ENCODE results near the gene CCDC88A.
A peak's percentile ranks its signal among the peaks of the same experiment; 100 is the strongest.
"Not testable (repeated sequence)": the region's sequence is repeated elsewhere in the genome, so short reads cannot be mapped to it uniquely, and the experiment has no call there.

The CCDC88A gene, protein sequence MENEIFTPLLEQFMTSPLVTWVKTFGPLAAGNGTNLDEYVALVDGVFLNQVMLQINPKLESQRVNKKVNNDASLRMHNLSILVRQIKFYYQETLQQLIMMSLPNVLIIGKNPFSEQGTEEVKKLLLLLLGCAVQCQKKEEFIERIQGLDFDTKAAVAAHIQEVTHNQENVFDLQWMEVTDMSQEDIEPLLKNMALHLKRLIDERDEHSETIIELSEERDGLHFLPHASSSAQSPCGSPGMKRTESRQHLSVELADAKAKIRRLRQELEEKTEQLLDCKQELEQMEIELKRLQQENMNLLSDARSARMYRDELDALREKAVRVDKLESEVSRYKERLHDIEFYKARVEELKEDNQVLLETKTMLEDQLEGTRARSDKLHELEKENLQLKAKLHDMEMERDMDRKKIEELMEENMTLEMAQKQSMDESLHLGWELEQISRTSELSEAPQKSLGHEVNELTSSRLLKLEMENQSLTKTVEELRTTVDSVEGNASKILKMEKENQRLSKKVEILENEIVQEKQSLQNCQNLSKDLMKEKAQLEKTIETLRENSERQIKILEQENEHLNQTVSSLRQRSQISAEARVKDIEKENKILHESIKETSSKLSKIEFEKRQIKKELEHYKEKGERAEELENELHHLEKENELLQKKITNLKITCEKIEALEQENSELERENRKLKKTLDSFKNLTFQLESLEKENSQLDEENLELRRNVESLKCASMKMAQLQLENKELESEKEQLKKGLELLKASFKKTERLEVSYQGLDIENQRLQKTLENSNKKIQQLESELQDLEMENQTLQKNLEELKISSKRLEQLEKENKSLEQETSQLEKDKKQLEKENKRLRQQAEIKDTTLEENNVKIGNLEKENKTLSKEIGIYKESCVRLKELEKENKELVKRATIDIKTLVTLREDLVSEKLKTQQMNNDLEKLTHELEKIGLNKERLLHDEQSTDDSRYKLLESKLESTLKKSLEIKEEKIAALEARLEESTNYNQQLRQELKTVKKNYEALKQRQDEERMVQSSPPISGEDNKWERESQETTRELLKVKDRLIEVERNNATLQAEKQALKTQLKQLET (N-terminal part only)

GRCh38 chr2:55419679-55420438 is at the start of gene CCDC88A:
CCDC88A (minus strand) TSS chr2:55419856; CDS start chr2:55419079, 777 bp downstream.
- no peak for FAIRE-seq

GRCh38 chr2:55461679-55462078 is 42.0 kb upstream of the CCDC88A start:
- FAIRE-seq: no peak

DNA sequence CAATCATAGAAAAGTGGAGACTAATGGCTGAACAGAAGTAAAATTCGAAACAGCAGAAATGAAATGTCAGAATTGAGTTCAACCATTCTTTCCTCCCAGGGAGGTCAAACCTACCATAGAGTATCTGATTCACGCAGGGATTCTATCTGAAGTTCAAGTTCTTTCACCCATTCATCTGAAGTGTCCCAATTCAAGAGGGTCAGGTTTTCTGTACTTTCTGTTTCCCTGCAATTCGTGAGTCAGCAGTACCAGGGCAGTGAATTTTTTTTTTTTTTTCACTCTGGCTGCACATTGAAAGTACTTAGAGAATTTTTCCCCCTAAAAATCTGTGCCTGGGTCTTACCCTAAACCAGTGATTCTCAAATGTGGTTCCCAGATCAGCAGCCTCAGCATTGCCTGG is 40.9 kb upstream of the CCDC88A start:
- FAIRE-seq: no peak

- no peak for FAIRE-seq
Observed at GRCh38 chr2:55459714-55460274, 40.1 kb upstream of the CCDC88A start.

DNA sequence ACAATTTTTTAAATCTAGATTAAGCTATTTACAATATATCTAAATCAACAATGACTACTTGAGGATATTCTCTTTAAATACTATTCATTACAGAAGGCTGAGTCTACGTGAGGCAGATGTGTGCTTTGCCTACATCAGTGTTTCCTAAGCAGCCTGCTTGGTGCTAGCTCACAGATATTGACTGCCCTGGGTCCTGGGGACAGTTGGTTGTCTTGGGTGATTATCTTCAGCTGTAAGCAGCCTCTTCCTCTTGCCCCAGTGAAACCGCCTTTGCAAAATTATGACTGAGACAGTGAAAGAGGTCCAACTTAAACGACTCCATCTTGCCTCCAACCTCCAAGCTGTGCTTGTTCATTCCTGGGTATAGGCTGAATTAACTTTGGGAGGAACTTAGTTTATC is 39.6 kb upstream of the CCDC88A start:
- FAIRE-seq: no peak

DNA sequence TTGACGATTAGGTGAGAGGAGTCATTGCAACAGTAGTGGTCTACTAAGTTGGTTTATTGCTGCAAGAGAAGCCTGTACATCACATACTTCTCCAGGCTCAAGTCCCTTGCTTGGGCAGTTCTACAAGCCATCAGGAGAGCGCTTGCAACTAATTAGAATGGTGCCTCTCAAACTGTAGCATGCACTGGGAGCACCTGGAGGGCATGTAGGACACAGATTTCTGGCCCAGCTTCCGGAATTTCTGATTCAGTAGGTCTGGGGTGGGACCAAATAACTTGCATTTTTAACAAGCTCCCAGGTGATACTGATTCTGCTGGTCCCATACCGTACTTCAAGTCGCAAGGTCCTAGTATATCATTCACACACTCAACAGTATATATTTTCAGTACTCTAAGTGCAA is 34.5 kb upstream of the CCDC88A start:
- FAIRE-seq: no peak

- no peak for FAIRE-seq
Observed at GRCh38 chr2:55452879-55453278, 33.2 kb upstream of the CCDC88A start.

GRCh38 chr2:55451699-55452098 is 32.0 kb upstream of the CCDC88A start:
- no peak for FAIRE-seq

DNA sequence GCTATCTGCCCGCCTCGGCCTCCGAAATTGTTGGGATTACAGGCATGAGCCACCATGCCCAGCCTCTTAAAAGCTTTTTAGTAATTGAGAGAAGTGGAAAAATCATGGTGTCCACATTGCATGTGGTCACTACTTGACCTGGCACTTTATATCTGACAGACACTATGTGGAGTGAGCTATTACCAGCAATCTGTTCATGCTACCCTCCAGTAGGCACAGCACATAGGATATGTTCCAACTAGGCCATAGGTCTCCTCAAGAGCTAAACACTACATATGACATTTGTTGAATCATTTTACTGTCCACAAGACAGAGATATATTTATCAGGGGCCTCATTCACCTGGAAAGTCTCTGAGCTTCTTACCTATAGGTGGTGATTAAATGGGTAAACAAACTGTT is 30.4 kb upstream of the CCDC88A start:
- not testable (repeated sequence) for FAIRE-seq

- FAIRE-seq: not testable (repeated sequence)
Observed at GRCh38 chr2:55442045-55442760, 22.5 kb upstream of the CCDC88A start.

DNA sequence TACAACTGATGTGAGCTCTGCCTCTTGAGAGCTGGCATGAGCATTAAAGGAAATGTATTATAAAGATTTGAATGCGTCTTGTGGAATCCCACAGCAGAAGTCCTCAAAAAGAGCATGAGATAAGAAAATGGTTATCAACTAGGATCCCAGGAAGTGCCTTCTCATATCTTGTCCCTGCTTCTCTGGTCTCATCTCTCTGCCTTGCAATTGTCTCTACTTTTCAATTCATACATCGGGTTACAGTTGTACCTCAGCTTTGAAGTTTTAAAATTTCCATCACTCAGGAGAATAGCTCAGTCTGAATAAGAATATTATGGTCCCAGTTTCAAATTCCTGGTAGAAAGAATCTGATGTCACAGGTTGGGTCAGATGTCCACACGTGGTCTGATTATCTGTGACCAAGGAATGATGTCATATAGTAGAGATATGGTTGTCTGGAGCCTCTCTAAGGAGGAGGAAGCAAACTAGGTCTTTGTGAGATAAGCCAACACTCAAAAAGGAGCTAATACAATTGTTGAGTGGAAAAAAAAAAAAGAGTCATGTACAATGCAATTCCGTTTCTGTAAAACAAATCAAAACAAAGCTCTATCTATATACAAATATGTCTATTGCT is 21.7 kb upstream of the CCDC88A start:
- no peak for FAIRE-seq

DNA sequence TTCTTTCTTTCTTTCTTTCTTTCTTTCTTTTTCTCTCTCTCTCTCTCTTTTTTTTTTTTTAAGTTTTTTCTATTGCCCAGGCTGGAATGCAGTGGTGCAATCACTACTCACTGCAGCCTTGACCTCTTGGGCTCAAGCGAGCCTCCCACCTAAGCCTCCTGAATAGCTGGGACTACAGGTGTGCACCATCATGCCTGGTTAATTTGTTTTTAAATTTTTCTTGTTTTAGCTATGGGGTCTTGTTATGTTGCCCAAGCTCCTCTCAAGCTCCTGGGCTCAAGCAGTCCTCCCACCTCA is 19.4 kb upstream of the CCDC88A start:
- no peak for FAIRE-seq

DNA sequence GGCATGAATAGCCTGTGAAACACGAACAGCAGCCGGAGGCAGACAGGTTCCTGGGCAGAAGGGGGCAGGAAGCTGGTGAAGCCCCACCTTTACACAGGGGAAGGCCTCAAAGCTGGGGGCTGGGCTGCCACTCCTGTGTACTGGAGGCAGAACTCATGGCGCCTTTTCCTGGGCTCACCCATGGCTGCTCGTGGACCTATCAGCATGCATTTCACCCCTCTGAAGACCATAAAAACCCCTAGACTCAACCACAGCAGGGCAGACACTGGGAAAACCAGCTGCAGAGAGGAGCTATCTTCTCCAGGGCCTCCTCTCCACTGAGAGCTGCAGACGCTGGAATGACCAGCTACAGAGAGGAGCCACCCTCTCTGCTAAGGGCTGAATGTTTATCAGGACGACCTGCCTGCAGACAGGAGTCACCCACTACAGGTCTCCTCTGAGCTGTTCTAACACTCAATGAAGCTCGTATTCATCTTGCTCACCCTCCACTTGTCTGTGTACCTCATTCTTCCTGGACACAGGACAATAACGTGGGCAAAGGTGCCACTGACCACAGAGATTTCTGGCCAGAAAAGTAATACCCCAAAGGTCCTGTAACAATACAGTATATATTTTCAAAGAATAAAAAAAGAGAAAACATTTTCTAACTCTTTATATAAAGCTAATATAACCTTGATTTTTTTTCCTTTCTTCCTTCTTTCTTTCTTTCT is 18.9 kb upstream of the CCDC88A start:
- no peak for FAIRE-seq

DNA sequence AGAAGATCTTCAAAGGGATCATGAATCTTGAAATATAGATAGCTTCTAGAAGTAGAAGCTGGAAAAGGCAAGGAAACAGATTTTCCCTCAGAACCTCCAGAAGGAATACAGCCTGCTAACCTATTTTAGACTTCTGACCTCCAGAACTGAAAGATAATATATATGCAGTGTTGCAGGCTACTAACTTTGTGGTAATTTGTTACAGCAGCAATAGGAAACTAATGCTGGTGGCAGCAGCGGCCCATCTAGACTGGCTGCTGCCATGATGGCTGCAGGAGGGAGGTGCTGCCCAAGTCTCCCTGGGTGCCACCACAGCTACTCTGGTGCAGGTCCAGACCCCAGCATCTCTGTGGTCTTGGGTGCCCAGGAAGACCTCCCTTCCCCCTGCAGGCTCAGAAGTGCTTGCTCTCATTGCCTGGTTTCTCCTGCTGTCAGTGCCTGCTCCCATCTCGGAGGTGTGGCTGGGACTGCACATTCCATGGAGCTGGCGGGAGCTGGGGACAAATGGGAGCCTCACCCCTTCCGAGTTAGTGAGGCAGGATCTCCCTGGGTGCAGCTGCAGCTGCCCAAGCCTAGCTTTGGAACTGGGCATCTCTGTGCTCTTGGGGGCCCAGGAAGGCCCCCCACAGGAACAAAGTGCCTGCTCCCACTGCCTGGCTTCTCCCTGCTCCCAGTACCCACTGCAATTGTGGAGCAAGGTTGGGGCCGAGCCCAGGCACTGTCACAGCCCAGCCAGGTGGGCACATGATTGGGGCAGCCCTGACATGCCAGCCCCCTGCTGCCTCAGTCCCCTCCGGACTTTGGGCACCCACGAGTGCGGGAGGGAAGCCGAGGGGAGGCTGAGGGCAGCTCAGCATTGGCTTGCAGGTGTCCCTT is 18.1 kb upstream of the CCDC88A start:
- FAIRE-seq: no peak

DNA sequence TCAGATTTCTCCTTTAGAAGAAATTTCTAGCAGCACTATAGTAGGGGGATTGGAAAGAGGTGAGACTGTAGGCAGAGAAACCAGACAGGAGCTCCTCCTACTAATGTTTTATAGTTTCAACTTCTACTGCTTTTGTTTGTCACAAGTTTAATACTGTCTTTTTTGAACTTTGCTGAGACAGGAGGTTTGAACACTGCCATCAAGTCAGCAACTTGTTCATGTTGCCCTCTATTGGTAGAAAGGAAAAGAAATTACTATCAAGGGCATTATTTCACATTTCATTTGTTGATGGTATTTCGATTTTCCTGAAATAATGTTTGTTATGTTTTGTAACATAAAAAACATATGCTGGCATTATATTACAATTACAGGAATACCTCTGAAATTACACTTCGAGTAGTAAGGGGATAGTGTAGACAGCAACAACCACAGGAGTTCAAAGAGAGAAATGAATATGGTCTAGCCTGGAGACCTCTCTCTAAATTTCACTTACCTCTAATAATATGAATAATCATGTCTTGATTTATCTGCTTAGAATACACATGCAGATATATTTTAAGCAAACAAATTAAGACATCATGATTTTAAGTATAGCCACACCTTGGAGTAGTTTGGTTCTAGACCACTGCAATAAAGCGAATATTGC is 12.4 kb upstream of the CCDC88A start:
- FAIRE-seq: peak; percentile 76

DNA sequence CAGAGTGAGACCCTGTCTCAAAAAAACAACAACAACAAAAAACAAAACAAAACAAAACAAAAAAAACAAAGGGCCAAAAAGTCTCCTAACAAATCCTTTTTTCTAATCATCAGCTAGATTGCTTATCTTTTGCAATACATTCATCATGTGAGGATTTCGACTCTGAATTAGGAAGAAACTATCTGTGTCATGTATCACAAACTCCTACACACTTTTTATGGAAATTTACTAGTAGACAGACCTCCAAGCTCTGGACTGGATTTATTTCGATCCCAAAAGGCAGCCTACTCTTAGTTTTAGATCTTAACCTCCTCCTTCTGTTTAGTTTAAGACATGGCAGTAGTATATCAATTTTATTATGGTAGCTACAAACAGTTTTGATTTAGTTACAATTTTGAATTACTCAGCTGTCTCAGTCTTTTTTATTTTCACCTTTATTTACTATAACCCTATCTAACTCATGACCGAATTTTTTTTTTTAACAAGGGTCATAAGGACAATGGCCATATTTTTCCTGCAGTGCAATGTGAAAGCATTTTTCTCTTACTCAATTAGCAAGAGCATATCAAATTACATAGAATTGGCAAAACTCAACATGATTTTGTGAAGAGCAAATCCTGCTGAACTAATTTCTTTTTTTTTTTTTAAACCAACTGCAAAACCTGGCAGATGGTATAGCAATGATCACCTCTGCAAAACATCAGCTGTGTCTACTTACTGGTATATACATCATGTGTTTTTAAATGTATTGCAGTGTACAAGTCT is 10.7 kb upstream of the CCDC88A start:
- peak; percentile 86 for FAIRE-seq

- FAIRE-seq: no peak
Observed at GRCh38 chr2:55428258-55428657, 8.6 kb upstream of the CCDC88A start.

DNA sequence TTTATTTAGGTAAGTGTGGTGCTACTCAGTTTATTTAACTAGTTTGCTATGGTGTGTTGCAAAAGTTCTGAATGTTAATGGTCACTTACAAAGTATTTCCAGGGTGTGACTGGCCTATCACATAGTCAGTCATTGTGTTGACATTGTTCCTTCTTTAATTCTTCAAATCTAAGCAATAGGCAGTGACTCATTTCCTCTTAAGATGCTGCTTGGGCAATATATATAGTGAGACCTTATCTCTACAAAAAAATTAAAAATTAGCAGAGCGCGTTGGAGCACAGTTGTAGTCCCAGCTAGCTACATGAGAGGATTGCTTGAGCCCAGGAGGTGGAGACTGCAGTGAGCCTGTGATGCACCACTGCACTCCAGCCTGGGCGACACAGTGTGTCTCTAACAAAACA is 5.8 kb upstream of the CCDC88A start:
- no peak for FAIRE-seq

All from endometrium (tissue), 2 donors.